GM19328 (cell line): ENCODE results near the gene FZR1.

Experiments used
- ATAC-seq: cut with Tn5 transposase; IDR thresholded peaks from one replicate; pipeline ENCODE4 v1.9.1; 2021; ENCODE audit warnings: mild to moderate bottlenecking, moderate library complexity; ENCODE audit not compliant: unreplicated experiment

Gene FZR1

GRCh38 chr19:3512562-3513228, 6.6 kb downstream of the FZR1 start:
- ATAC-seq, result no peak

- ATAC-seq, result no peak
Measured at GRCh38 chr19:3513229-3514140, 7.4 kb downstream of the FZR1 start.

DNA sequence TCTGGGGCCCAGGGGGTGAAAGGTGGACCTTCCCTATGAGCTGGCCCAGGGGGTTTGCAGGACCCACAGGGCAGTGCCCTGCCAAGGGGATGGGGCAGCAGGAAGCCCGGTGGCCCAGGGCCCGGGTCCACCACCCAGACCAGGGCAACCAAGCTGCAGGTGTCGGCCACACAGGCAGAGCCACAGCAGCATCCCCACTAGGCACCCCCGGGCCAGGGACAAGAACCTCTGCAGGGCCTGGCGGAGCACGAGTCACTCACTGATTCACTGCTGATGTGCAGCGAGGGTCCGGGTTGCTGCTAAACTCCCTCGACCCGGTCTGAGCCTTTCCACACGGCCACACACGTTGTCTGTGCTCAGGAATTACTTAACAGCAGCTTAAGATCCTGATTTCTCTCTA, 8.8 kb downstream of the FZR1 start:
- no peak for ATAC-seq

DNA sequence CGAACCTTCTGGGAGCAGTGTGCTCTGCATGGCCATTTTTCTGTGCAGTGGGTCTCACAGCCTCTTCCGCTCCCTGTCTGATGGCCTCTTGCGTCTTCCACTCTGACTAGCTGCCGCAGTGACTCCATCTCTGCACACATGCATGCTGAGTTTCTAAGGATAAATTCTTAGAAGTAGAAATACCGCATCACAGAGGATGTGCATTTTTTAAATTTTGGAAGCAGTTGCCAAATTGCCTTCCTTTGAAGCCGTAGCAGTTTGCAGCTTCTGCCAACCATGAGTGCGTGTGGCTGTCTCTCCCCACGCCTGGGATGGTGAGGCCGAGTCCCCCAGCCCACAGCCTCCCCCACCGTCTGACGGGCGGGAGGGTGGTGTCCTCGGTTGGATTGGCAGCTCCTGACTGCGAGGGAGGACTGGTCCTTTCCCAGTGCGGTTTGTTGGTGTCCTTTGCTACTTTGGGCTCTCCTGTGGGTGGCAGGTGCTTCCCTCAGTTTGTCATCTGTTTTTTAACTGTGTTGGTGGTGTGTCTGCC, 9.8 kb downstream of the FZR1 start:
- ATAC-seq, result no peak

GRCh38 chr19:3516675-3517207, 10.6 kb downstream of the FZR1 start:
- ATAC-seq, result no peak

DNA sequence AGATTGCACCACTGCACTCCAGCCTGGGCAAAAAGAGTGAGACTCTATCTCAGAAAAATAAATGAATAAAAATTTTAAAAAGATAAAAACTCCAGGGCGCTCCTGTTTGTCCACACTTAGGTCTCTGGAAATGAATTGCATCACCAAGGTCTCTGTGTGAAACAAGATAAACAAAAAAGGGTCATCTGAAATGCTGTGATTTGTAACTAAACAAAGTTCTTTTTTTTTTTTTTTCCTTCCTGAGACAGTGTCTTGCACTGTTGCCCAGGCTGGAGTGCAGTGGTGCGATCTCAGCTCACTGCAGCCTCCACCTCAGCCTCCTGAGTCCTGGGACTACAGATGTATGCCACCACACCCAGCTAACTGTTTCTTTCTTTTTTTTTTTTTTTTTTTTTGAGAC, 11.5 kb downstream of the FZR1 start:
- ATAC-seq, result no peak

- ATAC-seq, result no peak
Measured at GRCh38 chr19:3518255-3518654, 12.1 kb downstream of the FZR1 start.

- no peak for ATAC-seq
Measured at GRCh38 chr19:3518659-3519058, 12.5 kb downstream of the FZR1 start.

GRCh38 chr19:3519126-3519525, 13.0 kb downstream of the FZR1 start:
- ATAC-seq, result no peak

DNA sequence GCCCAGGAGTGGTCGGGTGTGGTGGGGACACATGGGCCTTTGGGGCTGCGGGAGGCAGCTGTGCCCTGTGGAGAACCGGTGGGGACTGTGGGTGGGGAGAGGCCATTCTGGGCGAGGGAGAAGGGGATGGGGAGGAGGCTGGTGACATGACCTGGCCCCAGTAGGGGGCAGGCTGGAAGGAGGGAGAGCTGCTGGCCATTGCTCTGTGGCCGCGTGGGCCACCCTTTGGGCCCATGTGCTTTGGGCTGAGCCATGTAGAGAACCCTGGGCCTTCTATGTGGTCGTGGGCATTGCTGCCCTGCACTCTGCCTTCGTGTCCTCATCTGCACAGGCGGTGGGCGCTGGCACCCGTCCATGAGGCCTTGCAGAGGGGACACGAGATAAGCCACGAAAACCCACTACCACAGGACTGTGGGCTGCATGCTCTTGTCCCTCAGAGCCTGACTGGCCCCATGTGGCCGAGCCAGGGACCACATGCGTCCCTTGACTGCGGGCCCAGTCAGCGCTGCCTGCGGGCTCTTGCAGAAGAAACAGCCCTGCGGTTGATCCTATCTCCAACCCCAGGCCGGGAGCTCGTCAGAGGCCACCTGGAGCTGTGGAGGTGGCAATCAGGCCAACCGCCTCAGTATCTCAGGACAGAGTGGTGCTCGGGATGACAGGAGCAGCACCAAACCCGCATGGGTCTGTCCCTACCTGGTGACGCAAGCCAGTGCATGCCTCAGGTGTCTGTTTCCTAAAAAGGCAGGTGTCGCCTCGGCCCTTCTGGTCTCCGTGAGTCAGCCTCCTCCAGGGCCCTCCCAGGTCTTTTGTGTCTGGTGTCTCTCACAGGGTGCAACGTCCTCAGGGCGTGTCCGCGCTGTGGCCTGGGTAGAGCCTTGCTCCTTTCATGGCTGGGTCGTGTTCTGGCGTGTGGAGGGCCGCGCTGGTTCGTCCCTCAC, 14.3 kb downstream of the FZR1 start:
- ATAC-seq, result no peak

DNA sequence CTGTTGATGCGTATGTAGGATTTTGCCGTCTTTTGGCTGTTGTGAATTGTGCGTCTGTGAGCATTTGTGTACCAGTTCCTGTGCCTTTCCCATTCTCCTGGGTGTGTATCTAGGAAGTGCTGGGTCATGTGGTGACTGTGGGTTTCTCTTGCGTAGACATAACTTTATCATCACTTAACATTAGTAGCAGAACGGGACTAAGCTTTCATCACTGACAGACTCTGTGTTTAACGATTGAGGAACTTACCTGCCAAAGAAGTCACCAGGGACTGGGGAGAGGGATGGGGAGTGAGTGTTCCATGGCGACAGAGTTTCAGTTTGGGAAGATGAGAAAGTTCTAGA, 15.0 kb downstream of the FZR1 start:
- no peak for ATAC-seq

DNA sequence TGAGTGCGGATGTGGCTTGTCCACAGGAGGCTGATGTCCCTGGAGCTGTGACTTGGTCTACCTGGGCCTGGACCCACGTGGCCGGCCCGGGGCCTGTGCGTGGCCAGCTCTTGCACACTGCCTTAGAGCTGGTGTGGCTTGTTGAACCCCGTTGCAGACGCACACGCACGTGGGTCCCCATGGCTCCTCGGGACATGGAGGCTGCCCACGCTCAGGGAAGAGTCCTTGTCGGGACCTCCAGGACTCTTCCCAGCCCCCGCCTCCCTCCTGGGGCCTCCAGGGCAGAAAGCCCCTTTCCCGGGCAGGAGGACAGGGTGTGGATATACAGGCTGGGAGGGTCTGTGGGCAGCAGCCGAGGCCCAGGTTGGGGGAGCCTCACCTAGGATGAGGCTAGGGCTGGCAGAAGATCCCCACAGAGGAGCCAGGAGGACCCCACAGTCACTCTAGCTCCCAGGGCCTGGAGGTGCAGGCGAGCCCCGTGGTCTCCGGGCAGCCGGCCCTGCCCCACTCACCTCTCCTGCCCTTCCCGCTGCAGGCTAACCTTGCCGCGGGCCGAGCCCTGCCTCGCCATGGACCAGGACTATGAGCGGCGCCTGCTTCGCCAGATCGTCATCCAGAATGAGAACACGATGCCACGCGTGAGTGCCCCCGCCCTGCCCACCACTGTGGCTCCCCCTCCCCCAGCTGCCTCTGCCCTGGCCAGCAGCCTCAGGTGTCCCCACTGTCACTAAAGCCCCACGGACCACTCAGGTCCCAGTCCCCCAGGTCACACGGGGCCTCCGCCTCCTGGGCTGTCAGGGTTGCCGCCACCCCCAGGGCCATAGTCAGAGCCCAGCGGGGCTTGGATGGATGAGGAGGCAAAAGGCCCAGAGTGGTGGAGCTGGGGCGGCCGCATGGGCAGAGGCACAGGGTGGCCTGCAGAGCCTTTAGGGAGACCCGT, 16.6 kb downstream of the FZR1 start:
- no peak for ATAC-seq

GRCh38 chr19:3523361-3524077, 17.4 kb downstream of the FZR1 start:
- ATAC-seq, result no peak

DNA sequence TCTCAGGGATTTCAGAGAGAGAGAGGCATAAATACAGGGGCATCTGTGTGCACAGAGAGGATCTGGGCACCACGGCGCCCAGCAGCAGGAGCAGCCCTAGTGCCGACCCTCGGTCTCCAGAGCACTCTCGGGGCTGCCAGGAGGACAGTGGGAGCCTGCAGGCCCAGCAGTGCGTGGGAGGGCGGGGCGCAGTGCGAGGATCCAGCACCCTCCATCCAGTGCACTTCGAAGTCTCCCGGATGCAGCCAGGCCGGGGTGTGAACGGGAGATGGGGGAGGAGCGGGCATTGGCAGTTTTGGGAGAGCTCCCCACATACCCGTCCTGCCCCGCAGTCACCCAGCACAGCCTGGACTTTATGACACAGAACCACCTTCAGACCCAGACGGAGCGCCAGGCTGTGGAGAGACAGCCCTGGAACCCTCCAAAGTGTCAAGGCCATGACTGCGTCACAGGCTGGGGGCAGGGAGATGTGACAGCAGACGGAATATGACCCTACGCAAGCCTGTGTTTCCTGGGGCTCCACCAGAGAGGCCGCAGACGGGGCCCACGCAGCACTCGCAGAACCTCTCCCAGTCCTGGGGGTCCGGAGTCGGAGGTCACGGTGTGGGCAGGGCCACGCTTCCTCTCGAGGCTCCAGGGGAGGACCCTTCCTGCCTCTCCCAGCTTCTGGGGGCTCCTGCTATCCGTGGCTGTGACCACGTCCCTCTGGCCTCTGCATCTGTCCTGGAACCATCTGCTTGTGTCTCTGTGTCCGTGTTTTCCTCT, 18.1 kb downstream of the FZR1 start:
- no peak for ATAC-seq

DNA sequence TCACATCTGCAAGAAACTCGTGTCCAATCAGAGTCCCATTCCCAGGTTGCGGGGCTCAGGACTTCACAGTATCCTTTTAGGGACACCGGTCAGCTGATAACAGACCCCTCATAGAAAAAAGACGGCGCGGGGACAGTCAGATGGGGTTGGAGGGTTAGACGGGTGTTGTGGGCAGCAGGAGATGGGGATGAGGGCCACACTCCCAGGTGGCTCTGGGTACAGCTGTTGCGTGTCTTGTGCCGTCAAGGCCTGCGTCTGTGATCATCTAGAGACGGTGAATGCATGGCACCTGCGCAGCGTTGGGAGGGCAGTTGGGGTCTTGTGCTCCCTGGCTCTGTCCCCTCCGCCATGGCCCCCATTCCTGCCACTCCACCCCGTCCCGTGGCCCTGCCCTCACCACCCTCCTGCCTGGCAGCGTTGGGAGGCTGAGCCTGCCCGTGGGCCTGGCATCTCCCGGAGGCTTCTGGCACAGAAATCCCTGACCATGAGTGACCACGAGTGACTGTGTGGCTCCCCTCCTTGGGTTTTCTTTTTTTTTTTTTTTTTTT, 18.9 kb downstream of the FZR1 start:
- no peak for ATAC-seq

- ATAC-seq, result no peak
Measured at GRCh38 chr19:3526507-3527237, 20.6 kb downstream of the FZR1 start.

DNA sequence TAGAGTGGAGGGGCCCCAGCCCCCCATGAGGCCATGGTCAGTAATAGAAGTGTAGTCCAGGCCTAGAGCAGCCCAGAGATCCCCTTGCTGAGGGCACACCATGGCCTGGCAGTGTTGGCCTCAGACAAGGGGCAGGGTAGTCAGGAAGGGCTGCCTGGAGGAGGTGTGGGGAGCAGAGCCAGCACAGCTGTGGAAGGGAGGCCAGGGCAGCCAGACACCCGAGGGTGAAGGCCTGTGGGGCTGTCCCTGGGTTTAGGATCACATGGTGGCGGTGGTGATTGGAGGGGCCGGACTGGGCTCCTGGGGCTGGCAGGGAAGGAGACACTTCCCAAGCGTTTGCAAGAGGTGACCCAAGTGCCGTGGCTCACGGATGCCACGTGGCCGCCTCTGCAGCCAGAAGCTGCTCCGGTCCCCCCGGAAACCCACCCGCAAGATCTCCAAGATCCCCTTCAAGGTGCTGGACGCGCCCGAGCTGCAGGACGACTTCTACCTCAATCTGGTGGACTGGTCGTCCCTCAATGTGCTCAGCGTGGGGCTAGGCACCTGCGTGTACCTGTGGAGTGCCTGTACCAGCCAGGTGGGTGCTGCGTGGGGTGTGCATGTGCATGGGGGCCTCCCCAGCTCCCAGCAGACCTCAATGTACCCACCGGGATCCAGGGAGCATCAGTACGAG, 21.3 kb downstream of the FZR1 start:
- no peak for ATAC-seq
